GM18861 (cell line): Measurements from ENCODE around the gene ATG9B.

Experiments used
- ATAC-seq: cut with Tn5 transposase; IDR thresholded peaks from one replicate; pipeline ENCODE4 v1.9.1; 2021; ENCODE audit not compliant: unreplicated experiment

The ATG9B gene, protein sequence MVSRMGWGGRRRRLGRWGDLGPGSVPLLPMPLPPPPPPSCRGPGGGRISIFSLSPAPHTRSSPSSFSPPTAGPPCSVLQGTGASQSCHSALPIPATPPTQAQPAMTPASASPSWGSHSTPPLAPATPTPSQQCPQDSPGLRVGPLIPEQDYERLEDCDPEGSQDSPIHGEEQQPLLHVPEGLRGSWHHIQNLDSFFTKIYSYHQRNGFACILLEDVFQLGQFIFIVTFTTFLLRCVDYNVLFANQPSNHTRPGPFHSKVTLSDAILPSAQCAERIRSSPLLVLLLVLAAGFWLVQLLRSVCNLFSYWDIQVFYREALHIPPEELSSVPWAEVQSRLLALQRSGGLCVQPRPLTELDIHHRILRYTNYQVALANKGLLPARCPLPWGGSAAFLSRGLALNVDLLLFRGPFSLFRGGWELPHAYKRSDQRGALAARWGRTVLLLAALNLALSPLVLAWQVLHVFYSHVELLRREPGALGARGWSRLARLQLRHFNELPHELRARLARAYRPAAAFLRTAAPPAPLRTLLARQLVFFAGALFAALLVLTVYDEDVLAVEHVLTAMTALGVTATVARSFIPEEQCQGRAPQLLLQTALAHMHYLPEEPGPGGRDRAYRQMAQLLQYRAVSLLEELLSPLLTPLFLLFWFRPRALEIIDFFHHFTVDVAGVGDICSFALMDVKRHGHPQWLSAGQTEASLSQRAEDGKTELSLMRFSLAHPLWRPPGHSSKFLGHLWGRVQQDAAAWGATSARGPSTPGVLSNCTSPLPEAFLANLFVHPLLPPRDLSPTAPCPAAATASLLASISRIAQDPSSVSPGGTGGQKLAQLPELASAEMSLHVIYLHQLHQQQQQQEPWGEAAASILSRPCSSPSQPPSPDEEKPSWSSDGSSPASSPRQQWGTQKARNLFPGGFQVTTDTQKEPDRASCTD

DNA sequence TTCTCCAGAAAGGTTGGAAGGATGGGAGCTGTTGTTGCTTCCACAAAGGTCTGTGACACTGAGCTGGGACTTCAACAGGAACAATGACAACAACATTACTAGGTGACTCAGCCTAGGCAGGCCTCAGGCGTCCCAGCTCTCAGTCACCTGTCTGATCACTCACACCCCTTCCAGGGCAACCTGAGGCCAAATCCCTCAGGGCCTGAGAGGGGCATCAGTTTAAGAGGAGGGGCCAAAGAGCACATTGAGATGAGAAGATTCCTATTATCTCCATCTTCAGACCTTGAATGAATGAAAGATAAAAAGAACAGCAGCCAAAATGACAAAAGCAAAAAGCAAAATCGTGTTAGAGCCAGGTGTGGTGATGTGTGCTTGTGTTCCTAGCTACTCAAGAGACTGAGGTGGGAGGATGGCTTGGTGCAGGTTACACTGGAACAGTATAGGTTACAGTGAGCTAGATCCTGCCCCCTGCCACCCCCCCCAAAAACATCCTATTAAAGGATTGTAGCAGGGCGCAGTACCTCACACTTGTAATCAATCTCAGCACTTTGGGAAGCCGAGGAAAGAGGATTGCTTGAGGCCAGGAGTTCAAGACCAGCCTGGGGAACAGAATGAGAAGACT lies at the start of gene ATG9B:
ATG9B (minus strand) TSS at position 60 of the 622 bp plus-strand sequence. CDS start 71 bp downstream, outside the sequence.
- ATAC-seq = no peak

DNA sequence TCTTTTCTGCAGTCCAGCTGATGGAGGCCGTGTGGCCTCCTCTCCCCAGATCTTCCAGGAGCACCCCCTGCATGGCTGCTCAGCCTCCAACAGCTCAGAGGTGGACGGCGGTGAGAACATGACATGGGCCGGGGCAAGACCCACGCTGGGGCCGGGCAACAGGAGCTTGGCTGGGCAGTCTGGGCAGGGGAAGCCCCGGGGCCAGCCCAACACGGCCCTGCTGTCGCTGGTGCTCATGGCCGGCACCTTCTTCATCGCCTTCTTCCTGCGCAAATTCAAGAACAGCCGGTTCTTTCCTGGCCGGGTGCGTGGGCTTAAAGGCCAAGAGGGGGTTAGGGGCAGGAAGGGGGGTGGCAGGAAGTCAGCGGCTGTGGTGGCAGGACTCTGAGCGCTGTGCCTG lies 49.7 kb upstream of the ATG9B start:
- ATAC-seq = no peak

DNA sequence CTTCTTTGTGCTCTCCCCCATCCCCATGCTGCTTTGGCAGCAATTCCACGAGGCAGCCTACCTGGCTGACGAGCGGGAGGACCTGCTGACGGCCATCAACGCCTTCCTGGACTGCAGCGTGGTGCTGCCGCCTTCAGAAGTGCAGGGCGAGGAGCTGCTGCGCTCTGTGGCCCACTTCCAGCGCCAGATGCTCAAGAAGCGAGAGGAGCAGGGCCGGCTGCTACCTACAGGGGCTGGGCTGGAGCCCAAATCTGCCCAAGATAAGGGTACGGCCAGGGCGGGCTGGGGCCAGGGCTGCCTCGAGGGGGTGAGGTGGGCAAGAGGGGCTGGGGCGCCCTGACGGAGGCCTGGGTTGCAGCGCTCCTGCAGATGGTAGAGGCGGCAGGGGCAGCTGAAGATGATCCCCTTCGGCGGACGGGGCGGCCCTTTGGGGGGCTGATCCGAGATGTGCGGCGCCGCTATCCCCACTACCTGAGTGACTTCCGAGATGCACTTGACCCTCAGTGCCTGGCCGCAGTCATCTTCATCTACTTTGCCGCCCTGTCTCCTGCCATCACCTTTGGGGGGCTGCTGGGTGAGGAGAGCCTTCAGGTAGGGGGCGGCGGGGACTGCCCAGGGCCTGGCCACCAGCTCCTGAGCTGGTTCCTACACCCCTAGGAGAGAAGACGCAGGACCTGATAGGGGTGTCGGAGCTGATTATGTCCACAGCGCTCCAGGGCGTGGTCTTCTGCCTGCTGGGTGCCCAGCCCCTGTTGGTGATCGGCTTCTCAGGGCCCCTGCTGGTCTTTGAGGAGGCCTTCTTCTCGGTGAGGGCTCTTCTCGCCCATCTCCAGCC lies 47.0 kb upstream of the ATG9B start:
- ATAC-seq = no peak

DNA sequence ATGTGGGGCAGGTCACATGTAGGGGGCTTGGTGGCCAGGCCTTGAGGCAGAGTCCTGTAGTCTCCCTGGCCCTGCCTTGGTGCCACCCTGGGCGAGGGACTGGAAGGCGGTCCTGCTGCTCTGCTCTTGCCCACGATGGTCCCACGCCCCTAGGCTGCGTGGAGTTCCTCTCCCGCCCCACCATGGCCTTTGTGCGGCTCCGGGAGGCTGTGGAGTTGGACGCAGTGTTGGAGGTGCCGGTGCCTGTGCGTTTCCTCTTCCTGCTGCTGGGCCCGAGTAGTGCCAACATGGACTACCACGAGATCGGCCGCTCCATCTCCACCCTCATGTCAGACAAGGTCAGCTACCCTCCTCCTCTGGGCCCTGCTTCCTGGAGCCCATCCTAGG lies 46.3 kb upstream of the ATG9B start:
- ATAC-seq = no peak

DNA sequence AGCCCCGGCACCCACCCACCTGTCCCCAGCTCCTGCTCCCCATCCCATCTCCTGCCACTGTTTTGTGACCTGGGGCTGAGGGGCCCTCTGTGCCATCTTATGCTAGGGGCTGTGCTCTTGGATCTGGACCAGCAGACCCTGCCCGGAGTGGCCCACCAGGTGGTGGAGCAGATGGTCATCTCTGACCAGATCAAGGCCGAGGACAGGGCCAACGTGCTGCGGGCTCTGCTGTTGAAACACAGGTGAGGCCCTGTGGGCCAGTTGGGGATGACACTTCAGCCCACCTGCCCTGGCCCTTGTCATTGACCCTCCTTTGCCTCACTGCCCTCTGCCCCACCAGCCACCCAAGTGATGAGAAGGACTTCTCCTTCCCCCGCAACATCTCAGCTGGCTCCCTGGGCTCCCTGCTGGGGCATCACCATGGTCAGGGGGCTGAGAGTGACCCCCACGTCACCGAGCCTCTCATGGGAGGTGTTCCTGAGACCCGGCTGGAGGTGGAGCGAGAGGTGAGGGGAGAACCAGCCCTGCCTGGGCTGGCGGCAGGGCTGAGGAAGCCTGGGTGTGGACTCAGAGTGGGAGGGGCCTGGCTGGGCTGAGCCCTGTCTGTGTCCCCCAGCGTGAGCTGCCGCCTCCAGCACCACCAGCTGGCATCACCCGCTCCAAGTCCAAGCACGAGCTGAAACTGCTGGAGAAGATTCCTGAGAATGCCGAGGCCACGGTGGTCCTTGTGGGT lies 45.7 kb upstream of the ATG9B start:
- ATAC-seq = no peak

DNA sequence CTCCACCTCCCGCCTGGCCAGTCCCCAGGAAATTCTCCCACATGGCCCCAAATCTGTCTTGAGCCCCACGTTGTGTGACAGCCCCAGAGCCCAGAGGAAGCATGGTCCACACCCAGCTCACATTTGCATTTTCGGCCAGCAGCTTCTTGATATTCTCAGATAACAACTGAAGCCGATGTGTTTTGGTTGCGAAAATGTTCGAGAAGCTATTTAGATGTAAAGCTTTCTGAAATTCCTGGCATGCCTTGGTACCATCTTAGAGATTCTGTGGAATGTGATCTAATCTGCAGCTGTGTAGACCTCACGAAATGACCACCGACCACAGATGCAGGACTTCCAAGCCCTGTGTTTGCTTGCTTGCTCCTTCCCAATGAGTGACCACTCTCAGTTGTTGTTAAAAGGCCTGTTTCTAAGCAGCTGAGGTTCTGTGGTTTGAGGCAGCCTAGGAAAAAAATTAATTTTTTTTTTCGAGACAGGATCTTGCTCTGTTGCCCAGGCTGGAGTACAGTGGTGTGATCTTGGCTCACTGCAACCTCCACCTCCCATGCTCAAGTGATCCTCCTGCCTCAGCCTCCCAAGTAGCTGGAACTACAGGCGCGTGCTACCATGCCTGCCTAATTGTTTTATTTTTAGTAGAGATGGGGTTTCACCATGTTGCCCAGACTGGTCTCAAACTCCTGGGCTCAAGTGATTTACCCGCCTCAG lies 43.9 kb upstream of the ATG9B start:
- ATAC-seq = no peak

DNA sequence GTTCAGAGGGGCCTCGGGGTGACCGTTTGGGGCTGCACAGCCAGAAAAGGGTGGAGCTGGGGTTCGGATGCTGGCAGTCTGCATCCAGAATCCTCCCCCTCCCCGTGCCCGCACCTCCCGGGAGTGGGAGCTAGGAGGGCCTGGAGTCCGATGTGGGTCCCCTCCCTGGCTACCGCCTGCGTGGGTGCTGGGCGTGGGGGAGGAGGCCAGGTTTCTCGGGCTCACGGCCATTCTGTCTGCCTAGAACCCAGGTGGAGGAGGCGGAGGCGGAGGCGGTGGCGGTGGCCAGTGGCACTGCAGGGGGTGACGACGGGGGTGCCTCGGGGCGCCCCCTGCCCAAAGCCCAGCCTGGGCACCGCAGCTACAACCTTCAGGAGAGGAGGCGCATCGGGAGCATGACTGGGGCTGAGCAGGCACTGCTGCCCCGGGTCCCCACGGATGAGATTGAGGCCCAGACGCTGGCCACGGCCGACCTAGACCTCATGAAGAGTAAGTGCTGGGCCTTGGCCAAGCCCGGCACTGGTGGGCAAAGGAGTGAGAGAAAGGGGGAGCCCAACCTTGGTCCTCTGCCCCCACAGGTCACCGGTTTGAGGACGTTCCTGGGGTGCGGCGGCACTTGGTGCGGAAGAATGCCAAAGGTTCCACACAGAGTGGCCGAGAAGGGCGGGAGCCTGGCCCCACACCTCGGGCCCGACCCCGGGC lies 42.1 kb upstream of the ATG9B start:
- no peak for ATAC-seq

DNA sequence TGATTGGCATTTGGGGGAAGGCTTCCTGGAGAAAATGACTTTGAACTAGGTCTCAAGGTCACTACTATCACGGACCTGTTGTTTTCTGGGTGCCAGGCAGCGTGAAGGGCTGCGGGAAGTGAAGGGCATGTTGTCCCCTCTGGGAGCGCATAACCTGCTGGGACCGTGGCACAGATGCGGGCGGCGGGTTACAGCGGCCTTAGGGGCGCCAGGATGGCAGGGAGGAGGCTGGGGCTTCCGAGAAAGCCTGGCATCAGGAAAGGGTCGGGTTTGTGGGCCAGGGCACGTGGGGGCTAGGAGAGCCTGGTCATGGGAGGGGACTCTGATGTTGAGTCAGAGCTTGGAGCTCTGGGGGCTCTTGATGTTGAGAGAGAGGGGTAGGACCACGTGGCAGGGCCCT lies 41.2 kb upstream of the ATG9B start:
- ATAC-seq = no peak

DNA sequence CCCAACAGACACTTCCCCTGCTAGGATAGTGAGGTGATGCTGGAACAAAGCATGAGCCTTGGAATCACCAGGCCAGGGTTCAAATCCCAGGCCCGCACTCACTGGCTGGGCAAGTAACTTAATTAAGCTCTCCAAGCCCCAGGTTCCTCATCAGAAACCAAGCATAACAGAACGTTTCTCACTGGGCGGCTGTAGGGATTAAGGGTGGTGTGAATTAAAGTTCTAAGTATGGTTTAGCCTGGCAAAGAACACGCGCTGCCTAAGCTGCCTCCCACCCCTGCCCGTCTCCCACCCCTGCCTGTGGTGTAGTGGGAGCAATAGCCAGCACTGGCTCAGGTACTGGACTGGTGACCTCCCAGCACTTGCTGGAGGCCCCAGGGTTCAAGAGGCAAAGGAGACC lies 40.7 kb upstream of the ATG9B start:
- no peak for ATAC-seq

DNA sequence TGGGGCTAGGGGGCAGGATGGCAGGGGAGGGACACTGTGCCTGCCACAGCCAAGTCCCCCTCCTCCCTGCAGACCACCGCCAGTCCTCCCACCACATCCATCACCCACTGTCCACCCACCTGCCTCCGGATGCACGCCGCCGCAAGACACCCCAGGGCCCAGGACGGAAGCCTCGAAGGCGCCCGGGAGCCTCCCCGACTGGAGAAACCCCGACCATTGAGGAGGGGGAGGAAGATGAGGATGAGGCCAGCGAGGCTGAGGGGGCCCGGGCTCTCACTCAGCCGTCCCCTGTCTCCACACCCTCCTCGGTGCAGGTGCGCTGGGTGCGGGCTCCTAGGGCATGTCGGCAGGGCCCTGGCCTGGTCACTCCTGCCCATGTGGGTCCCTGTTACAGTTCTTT lies 40.2 kb upstream of the ATG9B start:
- ATAC-seq = no peak

DNA sequence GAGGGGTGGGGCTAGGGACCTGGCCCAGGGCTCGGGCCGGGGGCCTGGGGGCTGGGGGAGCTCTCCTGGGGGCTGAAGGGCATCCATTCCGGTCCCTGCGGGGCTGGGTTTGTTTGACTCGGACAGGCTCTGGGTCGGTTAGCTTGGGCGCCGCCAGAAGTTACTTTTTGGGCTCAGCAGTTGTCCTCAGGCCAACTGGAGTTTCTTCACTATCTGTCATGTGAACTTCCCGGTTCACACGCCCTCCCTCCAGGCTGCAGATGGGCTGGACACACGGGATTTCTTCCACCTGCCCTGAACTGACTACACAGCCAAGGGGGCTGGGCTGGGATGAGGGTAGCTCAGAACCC lies 38.9 kb upstream of the ATG9B start:
- no peak for ATAC-seq

DNA sequence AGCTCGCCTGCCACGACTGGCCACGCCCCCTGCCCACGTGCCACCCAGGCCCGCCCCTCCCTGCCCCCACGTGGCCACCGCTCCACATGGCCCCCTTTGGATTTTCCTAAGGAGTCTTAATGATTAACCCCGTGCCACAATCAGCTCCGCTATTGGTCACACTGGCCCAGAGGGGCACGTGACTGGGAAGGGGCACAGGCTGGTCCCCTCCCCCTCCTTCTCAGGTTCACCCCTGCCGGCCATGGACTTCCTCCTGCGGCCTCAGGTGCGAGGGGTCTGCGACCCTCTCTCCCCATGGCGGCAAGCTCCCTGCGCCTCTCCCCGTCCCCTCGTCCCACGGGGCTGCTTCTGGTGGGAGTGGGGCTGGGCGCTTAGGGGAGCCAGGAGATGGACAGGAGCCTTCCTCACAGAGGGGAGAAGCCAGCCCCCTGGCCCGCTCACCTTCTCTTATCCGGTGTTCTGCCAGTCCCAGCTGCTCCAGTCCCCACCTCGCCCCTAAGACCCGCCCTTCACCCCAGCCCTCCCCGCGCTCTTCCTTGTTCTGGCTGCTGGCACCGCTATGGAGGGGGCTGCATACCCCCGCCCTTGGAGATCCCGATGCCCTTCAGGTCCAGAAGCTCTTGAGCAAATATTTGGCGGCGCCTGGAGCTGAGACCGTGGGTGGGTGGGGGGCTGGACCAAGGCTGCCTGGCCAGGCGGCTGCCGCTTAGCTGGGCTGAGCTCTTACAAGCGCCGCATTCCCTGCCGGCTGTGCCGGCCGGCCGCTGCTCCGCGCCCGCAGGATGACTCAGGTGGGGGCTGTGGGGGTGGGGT lies 38.3 kb upstream of the ATG9B start:
- no peak for ATAC-seq

DNA sequence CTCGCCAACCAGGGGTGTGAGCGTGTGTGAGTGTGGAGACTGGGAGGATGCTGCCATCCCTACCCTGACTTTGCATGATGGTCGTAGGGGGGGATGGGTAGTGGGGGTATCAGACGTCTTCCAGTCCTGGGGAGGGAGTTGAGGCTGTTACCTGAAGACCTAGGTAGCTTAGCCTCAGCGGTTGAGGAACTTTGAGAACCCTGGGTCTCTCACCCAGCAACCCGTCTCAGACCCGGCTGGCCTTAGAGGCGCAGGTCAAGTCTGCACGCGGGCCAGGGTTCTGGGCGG lies 37.8 kb upstream of the ATG9B start:
- ATAC-seq = no peak

DNA sequence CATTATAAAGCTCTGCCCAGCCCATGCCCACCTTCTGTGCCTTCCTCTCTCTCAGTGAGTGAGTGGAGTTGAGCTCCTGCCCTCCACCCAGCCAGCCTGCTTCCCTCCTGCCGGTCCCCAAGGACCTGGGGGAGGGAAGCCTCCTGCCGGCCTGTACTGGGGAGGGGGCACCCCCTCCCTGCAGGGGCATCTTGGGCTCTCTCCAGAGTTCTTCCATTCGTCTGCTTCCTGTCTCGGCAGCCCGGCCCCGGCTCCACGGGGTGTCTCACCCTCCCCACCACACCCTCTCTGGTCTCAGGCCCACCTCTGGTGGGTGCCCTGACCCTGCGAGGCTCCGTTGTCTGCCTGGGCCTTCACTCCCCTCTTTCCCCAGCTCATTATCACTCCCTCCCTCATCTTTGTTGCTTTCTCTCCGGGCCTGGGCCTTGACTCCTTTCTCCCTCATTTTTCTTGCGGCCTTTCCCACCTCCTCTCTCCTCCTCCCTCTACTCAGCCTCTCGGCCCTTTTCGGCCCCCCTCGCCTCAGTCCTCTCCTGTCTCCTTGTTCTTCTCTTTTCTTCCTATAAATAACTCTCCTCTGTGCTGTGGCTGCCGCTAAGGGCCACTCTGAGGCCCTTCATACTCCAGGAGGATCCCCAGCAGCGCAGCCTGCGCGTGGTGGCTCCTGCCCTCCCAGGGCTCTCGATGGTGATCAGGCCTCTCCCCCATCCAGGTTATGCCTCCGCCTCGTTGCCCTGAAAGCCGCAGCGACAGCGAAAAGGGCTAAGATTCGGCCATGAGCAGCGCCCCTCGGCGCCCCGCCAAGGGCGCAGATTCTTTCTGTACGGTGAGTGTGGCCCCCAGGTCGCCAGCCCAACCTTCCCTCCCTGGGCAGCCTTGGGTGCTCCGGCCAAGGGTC lies 37.2 kb upstream of the ATG9B start:
- no peak for ATAC-seq

DNA sequence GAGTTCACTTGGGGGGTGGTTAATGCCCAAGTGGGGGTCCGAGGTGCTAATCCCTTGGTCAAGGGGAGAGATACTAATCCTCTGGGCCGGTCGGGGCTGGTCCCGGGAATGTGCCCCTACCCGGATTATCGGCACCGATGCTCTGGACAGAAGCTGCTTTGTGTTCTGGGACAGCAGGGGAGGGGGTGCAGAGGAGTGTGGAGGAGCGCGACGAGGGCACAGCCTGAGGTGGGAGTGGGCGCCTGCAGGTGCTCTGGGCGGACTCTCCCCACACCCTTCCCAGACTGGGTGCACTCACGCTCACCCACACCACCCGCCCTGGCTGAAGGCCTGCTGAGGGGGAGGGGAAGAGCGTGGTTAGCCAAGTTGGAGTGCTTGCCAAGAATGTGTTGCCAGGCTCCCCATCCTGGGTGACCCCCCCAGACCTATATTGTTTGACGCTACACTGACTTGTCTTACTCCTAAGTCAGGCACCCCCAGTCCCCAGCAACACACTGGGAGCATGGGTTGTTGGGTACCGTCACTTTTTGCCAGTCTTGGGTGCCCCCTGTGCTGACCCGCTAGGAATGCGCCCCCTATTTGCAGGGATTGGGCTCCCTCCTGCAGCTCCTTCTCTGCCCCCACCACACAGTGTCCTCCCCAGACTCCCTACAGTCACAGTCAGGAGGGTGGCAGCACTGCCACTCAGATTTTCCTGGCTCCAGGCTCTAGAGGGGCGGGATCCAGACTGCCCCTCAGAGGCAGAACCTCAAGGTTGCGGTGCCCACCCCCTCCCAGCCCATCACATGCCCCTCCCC lies 36.3 kb upstream of the ATG9B start:
- no peak for ATAC-seq

DNA sequence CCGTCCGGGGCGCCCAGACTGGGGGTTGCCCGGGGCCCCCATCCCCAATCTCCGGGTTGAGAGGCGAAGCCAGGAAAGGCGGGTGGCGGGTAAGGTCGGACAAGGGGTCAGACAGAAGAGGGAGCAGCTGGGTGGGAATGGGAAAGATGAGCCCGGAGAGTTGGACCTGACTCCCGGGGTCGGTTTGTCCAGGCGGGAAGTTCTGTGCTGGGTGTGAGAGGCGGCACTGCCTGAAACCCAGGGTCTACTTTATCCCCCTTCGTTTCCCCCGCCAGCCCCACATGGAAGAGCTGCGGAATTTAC lies 35.8 kb upstream of the ATG9B start:
- no peak for ATAC-seq
